Lower leg skin (tissue), 3 donors: Measurements from ENCODE around the gene CSNK1D.

Experiments
- POLR2A ChIP-seq, 2 donors: fragments of 450-650 bp; IDR thresholded peaks; one replicate each; pipeline ENCODE4 v1.6.1; 2016 to 2017; ENCODE audit warnings: antibody characterized with exemption in 2 of 2, mild to moderate bottlenecking in 1 of 2, moderate library complexity in 1 of 2
- TF ChIP-seq, protein P1 (sequence below), 3 donors: fragments of 450-650 bp; IDR thresholded peaks; one replicate each; pipeline ENCODE4 v1.5.1; 2016; ENCODE audit warnings: antibody characterized with exemption in 3 of 3, mild to moderate bottlenecking in 3 of 3, moderate library complexity in 2 of 3

DNA sequence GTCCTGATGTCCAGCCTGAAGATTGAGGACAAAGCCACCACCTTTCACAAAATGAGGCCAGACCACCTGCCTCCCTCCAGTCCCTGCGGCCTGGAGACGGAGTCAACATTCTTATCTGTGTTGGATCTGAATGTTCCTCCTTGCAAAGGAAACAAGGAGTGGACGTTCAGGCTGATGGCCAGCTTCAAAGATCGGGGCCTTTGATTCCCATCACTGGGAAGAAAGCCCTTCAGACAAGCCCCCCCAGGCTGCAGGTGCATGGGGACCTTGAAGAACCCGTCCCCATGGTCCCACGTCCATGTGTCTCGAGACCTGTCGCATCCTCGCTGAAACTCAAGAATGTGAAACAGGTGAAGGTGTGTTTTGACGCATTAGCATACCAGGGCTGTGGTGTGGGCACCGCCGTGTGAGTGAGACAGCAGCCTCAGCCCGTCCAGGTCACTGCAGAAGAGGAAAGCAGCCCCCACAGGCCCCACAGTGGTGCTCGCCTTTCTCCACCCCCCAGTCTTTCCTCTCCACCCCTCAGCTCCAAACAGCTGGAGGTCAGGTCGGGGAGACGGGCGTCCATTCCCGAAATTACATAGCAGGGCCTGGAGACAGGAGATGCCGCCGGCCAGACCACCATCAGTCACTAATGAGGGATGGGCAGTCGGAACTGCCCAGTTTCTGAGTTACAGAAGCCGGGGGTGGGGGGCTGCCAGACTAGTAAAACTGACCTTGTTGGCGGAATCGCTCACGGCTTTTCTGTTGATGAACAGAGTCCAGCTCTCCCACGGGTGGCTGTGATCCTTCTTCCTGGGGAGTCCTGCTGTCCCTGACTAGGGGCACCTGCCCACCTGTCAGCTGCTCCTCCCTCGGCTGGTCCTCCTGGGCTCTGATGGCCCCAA, 877 bp upstream of the CSNK1D start:
- TF ChIP-seq POLR2A (IDR thresholded peaks at IDR 0.05), result no peak
- TF ChIP-seq, protein P1, sequence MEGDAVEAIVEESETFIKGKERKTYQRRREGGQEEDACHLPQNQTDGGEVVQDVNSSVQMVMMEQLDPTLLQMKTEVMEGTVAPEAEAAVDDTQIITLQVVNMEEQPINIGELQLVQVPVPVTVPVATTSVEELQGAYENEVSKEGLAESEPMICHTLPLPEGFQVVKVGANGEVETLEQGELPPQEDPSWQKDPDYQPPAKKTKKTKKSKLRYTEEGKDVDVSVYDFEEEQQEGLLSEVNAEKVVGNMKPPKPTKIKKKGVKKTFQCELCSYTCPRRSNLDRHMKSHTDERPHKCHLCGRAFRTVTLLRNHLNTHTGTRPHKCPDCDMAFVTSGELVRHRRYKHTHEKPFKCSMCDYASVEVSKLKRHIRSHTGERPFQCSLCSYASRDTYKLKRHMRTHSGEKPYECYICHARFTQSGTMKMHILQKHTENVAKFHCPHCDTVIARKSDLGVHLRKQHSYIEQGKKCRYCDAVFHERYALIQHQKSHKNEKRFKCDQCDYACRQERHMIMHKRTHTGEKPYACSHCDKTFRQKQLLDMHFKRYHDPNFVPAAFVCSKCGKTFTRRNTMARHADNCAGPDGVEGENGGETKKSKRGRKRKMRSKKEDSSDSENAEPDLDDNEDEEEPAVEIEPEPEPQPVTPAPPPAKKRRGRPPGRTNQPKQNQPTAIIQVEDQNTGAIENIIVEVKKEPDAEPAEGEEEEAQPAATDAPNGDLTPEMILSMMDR (IDR thresholded peaks at IDR 0.05), result no peak
